HG02981 (cell line): ENCODE measurements around the gene LCE5A.
"Not testable (repeated sequence)": the region's sequence is repeated elsewhere in the genome, so short reads cannot be mapped to it uniquely, and the experiment has no call there.

ENCODE experiments used
- ATAC-seq: cut with Tn5 transposase; IDR thresholded peaks from one replicate; pipeline ENCODE4 v1.9.1; 2021; ENCODE audit warnings: mild to moderate bottlenecking, moderate library complexity; ENCODE audit not compliant: unreplicated experiment

LCE5A gene, protein sequence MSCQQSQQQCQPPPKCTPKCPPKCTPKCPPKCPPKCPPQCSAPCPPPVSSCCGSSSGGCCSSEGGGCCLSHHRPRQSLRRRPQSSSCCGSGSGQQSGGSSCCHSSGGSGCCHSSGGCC

DNA sequence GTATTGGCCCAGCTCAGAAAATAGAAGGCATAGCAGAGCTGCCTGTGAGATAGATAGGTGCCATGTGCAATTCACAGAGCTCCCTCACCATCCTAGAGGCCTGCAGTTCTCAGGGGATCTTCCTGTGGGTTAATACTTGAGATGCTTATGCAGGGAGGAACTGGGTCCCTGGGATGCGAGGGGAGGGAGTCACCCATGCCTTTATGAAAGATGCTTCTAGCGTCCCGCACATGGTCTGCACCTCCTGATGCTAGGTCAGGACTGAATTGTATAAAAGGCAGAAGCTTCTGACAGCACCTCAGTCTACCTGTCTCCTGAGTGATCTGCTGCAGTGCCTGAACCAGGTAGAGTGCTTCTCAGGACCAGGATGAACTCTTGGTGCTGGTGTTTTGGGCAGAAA, at the start of gene LCE5A:
LCE5A (plus strand) TSS at position 301 of the 400 bp plus-strand sequence. CDS start 732 bp downstream, outside the sequence.
- ATAC-seq, result no peak

DNA sequence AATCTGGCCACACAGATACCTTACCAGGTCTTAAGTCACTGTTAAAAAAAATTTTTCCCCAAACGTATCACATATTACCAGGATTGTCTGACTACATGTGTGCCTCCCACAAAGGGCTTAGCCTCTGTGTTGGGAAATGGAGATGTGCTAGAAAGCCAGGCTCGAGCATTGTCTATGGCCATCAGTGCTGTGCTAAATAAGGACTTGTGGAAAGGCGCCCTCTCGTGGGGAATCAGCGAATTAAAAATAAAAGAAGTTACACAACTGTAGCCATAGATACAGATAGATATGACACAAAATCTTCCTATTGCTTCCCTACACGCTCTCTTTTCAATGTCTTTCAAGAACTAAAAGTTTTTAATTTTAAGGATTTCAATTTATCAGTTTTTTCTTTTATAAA, 49.1 kb upstream of the LCE5A start:
- no peak for ATAC-seq

DNA sequence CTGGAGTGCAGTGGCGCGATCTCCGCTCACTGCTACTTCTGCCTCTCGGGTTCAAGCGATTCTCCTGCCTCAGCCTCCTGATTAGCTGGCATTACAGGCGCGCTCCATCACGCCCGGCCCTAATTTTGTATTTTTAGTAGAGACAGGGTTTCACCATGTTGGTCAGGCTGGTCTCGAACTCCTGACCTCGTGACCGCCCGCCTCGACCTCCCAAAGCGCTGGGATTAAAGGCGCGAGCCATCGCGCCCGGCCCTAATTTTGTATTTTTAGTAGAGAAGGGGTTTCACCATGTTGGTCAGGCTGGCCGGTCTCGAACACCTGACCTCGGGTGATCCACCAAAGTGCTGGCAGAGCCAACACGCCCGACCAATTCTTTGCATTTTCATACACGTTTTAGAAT, 48.0 kb upstream of the LCE5A start:
- ATAC-seq, result no peak

DNA sequence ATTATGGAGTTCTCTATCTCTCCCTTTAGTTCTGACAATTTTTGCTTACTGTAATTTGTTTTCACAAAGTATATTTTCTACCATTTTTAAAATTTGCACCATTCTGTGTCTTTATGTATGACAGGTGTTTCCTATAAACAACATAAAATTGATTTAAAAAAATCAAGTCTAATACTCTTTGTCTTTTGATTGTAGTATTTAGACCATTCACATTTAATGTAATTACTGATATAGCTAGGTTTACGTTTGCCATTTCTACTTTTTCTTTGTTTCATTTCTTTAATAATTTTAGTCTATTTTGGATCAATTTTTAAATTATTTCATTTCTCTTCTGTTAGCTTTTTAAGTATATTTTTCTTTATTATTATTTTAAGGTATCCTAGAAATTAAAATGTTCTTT, 44.4 kb upstream of the LCE5A start:
- ATAC-seq, result no peak

DNA sequence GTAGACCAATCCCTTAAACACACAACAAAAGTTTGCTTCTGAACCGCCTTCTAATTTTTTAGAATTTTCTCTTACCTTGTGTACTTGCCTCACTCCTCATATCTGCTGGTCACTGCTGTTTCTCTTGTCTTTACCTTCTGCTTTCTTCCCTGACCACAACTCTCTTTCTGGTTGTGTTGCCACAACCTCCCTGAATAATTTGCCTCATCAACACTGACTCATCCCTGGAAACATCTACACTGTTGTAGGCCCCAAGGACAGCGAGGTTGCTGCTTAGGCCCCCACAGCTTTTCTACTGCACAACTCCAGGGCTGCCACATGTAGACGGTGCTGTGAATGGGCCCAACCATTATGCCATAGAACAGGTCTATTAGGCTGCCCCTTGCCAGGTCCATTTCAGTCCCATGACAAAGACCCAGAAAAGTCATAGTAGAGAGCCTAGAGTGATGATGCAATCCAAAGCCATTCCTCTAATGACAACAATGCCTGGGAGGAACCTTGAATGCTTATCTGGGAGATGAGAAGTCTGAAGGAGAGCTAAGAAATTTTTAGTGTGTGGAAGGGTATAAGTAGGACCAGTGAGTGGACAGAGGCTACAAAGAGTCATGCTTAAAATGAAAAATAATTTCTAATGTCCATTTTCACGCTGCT, 36.6 kb upstream of the LCE5A start:
- no peak for ATAC-seq

DNA sequence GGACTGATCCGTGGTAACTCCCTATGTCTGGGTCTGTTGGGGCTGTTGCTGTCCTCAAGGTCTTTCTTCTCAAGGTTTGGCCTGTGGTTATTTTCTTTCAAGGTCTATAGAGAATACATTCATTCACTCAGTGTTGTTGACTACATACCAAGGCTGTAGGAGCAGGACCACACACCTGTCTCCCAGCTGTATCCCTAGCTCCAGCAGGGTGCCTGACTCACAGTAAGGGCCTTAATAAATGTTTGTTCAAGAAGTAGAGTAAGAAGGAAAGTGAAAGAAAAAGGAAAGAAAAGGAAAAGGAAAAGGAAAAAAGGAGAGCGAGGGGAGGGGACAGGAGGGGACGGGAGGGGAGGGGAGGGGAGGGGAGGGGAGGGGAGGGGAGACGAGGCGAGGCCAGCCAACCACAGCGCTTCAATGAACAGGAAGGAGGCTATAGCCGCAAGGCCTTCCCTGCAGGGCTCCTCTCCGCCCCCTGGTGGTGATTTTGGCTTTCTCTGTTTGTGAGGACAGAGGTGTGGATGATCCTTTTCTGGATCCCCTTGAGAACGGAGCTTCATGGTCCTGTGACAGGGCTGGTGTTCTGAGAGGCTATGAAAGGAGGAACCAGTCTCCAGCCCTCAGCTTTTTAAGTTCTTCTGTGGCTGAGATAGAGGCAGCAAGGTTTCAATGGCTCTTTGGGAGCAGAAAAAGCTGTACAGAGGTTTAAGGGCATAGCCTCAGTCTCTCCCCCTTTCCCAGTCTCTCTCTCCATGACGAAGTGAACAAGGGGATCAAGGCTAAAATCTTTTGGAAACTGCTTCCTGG, 30.6 kb upstream of the LCE5A start:
- no peak for ATAC-seq

DNA sequence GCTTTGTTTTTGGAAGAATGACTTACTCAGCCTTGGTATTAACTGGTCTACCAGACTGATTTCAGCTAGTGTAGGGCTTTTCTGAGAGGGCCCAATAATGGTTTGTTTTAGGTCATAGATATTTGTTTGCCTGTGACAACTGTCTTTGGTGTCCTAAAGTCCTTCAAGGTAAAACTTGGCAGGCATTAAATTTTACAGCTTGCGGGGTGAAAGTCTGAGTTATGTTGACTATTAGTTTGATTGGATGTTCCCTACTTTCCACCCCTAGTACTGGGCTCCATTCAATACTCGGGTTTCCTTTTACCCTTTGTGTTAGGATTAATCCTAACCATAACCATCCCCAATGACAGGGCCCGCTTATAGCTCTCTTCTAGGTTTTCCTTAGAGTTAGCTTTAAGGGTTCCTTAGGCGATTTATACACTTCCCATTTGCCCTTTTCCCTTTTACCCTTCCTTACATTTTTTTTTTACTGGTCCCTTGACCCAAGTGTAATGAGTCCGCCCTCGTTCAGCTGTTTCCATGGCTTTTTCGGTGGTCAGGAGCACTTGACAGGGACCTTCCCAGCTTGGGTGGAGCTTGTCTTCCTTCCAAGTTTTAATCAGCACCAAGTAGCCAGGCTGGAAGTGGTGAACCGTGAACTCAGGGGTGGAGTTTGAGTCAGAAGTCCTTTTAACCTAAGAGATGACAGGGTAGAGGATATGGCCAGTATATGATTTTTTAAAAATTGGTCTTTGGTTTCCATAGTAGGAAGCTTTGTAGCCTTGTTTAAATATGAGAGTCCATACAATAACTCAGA, 28.5 kb upstream of the LCE5A start:
- ATAC-seq, result no peak

DNA sequence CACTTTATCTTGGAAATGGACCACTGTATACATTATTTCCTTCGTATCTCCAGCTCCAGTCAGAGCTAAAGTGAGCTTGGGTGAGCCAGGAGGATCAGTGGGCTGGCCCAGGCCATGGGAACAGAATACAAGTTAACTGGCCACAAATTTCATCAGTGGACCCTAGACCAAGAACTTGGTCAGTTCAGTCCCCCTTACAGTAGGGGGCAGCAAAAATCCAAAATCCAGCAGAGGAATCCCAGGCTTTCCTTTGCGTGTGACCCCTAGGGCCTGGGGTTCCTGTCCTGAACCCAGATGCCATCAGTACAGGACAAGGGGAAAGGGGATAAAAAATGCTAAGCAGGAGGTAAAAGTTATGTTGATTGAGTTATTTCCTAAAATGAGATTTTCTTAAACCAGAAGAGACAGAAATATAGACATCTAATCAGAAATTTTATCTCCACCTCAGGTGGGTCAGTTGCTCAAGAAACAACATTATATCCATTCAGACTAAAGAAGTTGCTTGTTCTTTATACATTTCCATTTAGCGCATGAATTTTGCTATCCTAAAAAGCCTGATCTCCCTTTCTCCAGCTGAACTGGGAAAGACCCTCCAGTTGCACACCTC, 24.1 kb upstream of the LCE5A start:
- ATAC-seq, result no peak

DNA sequence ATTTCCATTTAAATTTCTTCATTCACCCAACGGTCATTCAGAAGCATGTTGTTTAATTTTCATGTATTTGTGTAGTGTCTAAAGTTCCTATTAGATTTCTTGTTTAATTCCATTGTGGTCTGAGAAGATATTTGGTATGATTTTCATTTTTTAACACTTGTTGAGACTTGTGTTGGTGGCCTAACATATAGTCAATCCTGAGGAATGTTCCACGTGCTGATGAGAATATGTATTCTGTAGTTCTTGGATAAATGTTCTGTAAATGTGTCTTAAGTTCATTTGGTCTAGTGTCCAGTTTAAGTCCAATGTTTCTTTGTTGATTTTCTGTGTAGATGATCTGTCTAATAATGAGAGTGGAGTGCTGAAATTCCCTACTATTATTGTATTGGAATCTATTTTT, 22.7 kb upstream of the LCE5A start:
- no peak for ATAC-seq

DNA sequence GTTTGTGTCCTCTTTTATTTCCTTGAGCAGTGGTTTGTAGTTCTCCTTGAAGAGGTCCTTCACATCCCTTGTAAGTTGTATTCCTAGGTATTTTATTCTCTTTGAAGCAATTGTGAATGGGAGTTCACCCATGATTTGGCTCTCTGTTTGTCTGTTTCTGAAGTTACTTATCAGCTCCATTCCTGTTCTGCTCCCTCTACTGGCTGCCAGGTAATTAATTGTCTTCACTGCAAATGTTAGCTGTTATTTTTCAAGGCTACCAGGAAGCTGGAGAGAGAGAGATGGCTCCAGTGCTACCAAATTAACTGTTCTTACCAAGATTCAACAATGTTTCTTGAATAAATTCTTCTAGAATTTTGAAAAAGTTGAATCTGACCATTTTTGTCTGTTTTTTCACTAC, 19.1 kb upstream of the LCE5A start:
- ATAC-seq, result not testable (repeated sequence)

DNA sequence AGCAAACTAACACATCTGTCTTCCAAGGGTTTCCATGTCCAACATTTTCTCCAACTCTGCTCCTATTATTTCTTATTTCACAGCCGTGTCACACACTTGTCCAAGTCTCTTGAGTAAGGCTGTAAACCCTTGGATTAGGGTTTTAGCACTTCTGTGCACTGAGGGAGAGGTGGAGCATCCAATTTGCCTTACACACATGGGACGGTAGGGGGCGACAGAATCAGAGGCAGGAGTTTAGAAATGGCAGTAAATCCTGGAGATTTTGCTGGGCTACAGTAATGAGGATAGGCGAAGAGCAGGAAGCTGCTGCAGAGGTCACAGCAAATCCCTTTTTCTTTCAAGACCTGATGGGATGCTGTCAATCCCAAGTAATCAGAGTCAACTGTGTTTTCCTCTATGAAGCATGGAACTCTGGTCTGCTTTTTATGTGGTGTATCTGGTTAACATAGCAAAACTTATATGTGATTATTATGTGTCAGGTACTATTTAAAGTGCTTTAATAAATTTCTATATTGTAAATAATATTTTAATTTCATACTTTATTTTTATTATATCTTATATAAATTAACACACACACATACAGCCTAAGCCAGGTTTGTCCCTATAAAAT, 15.4 kb upstream of the LCE5A start:
- no peak for ATAC-seq

DNA sequence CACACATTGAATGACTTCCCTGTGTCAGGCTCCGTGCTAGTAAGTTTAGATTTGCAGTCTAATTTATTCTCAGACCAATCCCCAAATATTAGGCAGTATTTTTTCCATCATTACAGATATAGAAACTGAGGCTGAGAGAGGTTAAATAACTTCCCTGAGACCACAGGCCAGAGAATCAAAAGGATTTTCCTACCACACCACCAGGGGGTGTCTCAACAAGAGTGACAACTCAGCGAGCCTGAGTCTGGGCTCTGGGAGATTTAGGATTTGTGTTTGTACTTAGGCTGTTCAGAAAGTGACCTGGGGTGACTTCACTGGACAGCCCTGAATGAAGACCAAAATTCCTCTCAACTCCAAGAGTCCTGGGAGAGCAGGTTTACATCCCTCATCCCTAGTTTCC, 13.3 kb upstream of the LCE5A start:
- ATAC-seq, result no peak

DNA sequence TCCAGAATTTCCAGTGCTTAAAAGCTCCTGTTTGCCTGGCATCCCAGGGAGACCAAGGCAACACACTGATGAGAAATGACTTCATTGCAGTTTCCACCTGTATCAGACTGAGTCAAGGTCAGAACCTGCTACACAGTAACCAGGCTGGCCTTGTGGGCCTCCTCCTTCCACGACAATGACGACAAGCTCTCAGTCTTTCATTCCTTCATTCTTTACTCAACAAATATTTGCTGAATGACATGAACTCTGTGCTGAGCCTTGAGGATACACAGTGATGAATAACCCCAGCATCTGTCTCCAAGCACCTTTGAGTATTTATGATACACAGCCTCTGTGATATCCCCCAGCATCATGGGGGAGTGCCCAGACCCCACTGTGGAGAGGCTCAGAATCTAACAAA, 8.9 kb upstream of the LCE5A start:
- ATAC-seq, result no peak

DNA sequence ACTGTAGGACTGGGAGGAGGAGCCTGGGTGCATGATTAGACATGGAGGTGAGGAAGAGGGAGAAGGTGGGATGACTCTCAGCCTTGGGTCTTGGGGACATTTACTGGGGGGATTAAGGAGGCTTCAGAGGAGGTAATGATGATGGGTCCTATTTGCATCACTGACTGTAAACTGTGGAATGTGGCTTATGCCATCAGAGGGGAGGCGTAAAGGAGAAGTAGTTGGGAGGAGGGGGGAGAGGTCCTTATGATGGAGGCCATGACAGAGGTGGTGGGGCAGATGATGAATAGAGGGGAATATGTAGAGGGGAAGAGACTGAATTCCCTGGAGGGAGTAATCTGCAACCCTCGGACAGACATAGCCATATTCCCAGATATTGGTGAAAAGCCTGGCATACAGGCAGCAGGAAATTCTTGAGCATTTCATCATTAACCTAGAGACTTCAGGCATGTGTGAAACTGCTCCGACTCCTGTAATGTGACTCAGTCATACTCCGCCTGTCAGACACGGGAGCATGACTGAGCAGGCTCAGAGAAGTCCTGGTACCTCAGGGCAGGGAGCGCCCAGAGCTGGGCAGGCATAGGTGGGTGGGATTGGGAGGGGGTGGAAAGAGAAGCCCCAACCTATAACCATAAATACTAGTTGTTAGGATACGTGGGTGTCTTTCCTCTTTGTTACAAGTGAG, 8.0 kb upstream of the LCE5A start:
- ATAC-seq, result no peak

DNA sequence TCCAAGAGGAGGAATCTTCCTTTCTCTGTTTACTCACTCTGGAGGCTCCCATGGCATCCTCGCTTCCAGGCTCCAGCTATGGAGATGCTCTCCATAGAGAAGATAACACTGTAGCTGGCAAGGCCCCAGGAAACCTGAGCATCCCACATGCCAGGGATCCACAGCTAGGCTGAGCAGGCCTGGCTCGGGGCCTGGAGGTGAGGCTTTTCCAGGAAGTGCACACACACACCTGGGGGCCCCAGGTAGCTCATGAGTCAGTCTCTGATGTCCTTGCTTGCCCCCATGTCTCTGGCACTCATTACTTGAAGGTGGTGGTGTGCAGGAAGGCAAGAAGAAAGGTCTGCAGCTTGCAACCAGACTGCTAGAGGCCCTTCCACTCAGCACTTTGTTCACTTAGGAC, 5.5 kb upstream of the LCE5A start:
- ATAC-seq, result no peak

DNA sequence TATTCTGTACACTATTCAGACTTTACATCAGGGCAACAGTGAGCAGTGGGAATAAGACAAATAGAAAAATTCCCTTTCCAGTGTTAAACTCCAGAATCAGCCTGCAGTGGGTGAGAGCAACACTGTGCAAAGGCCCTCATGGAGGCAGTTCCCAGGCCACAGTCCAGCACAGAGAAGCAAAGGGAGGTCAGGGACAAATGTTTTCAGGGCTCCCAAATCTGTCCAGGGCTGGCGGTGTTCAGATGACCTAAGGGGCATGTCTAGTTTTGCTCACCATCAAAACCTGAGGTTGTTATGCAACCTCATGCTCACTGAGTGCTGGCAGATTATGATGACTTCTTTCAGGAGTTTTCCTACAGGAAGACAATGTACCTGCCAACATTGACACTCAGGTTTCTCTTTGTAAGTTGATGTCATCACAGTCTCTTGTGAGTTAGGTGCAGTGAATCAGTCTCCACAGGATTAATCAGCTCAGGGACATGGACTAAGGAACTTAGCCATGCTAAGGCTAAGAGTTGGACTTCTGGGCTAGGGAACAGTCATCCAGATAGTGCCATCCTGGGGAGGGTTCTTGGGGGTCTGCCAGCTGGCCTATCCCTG, 3.6 kb upstream of the LCE5A start:
- no peak for ATAC-seq

DNA sequence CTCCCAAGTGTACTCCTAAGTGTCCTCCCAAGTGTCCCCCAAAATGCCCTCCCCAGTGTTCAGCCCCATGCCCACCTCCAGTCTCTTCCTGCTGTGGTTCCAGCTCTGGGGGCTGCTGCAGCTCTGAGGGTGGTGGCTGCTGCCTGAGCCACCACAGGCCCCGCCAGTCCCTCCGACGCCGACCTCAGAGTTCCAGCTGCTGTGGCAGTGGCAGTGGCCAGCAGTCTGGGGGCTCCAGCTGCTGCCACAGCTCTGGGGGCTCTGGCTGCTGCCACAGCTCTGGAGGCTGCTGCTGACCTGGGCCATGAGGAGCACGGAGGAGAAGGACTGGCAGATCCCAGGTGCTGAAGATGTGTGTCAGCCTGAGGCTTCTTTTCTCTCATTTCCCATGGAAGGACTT, 993 bp downstream of the LCE5A start:
- no peak for ATAC-seq

DNA sequence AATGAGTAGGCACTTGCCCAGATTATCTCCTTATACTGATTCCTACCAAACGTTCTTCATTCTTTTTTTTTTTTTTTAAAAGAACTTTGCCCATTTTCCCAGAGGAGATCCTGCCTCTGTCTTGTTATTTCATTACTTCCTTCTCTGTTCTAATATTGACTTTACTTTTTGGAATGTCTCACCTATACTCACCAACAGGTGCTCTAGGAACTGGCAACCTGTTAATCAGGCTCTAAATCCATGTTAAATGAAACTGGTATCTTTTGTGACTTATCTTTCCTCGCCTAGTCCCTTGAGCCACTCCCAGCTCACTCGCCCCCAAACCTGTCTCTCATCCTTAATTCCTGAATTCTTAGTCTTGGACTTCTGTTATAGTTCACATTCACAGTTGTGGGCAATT, 2.5 kb downstream of the LCE5A start:
- ATAC-seq, result no peak

DNA sequence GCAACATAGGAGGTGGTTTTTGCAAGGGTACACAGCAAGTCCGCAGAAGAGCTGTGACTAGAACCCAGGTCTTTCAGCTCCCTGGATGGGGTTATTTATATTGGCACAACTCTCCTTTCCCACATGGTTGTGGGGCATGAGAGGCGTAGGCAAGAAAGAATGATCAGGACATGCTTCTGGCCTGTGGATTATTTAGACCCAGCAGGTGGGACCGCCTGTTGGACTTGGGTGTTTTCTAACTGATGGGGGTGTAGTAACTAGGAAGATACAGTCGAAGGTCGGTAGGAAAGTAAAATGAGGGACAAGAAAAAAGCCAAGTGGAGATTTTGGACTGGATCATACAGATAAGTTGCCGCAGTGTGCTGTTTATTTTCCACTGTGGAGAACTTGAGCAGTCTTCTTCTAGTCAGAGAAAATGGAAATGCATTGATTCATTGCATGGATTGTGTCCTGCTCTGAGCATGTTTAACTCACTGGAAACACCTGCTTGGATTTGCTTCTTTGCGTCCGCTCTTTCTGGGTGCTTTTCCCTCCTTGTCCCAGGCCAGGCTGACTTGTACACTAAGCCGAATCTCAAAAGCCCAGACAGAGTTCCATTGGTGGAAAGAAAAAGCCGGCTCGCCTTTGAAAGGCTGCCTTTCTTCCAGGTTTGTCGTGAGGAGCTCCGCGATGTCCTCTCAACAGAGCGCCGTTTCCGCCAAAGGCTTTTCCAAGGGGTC, 4.3 kb downstream of the LCE5A start:
- ATAC-seq, result no peak
